Glutamatergic neuron (in vitro differentiated cells): ENCODE data around the gene MSANTD3. TPM values are rescaled to one million over a fixed set of nuclear protein-coding genes. Genes with fewer than 3 reads are reported as not detected.

ENCODE experiments used
- DNase-seq: peaks from one replicate; pipeline ENCODE4 v3.0.0; 2022
- H3K27ac Mint-ChIP-seq: one replicate; pipeline ENCODE4 v1.8.0; 2020; ENCODE audit warnings: mild to moderate bottlenecking, mixed read lengths, inconsistent platforms; ENCODE audit not compliant: unreplicated experiment
- H3K27me3 Mint-ChIP-seq: one replicate; pipeline ENCODE4 v1.8.0; 2020; ENCODE audit warnings: mild to moderate bottlenecking, moderate library complexity, mixed read lengths, inconsistent platforms; ENCODE audit not compliant: unreplicated experiment
- H3K36me3 Mint-ChIP-seq: one replicate; pipeline ENCODE4 v1.8.0; 2020; ENCODE audit warnings: mild to moderate bottlenecking, mixed read lengths, inconsistent platforms; ENCODE audit not compliant: unreplicated experiment
- H3K4me1 Mint-ChIP-seq: one replicate; pipeline ENCODE4 v1.8.0; 2020; ENCODE audit warnings: mild to moderate bottlenecking, low read depth, mixed read lengths, inconsistent platforms; ENCODE audit not compliant: unreplicated experiment
- H3K4me3 Mint-ChIP-seq: one replicate; pipeline ENCODE4 v1.8.0; 2020; ENCODE audit warnings: mild to moderate bottlenecking, mixed read lengths, inconsistent platforms; ENCODE audit not compliant: unreplicated experiment
- H3K9me3 Mint-ChIP-seq: one replicate; pipeline ENCODE4 v1.8.0; 2020; ENCODE audit warnings: mild to moderate bottlenecking, moderate library complexity, mixed read lengths, inconsistent platforms; ENCODE audit not compliant: unreplicated experiment
- total RNA-seq: library from RNA; stranded (reverse); fragmentation: NEBNext Ultra II Directional; extraction: Animal tissue kit (Norgen Biotek cat#: 25700); gene quantifications from one replicate; pipeline ENCODE4 v1.2.1, GENCODE V29; 2021; ENCODE audit not compliant: unreplicated experiment
- TF ChIP-seq, protein P1 (sequence below): fragments of 200-600 bp; sonication (generic); IDR thresholded peaks from one replicate; pipeline ENCODE4 v1.5.0; 2021; ENCODE audit not compliant: partially characterized antibody, unreplicated experiment

Gene MSANTD3
- total RNA-seq, 1 donor from 2014 or later: 49.3 TPM

DNA sequence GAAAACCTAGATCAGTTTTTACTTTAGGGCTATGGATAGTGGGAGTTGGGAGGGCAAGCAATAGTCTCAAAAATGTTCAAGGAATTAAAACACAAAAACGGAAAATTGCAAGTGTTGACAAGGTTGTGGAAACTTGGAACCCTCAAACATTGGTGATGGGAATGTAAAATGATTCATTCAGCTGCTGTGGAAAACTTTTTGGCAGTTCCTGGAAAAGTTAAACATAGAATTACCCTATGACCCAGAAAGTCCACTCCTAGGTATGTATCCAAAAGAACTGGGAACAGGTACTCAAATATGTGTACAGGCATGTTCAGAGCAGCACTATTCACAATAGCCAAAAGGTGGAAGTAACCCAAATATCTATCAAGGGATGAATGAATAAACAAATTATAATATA lies 1.2 kb upstream of the MSANTD3 start:
- Mint-ChIP-seq H3K27me3 (peaks cover 7% of the 10 kb centered on the region), H3K9me3 (peaks cover 15% of the 10 kb centered on the region), H3K4me3 (peak overlapping the region; percentile 91), H3K27ac (peak overlapping the region; percentile 91), H3K36me3 (no peaks in the 10 kb centered on the region), H3K4me1 (peaks cover 24% of the 10 kb centered on the region)
- no peak for DNase-seq
- TF ChIP-seq, protein P1, sequence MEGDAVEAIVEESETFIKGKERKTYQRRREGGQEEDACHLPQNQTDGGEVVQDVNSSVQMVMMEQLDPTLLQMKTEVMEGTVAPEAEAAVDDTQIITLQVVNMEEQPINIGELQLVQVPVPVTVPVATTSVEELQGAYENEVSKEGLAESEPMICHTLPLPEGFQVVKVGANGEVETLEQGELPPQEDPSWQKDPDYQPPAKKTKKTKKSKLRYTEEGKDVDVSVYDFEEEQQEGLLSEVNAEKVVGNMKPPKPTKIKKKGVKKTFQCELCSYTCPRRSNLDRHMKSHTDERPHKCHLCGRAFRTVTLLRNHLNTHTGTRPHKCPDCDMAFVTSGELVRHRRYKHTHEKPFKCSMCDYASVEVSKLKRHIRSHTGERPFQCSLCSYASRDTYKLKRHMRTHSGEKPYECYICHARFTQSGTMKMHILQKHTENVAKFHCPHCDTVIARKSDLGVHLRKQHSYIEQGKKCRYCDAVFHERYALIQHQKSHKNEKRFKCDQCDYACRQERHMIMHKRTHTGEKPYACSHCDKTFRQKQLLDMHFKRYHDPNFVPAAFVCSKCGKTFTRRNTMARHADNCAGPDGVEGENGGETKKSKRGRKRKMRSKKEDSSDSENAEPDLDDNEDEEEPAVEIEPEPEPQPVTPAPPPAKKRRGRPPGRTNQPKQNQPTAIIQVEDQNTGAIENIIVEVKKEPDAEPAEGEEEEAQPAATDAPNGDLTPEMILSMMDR: no peak

DNA sequence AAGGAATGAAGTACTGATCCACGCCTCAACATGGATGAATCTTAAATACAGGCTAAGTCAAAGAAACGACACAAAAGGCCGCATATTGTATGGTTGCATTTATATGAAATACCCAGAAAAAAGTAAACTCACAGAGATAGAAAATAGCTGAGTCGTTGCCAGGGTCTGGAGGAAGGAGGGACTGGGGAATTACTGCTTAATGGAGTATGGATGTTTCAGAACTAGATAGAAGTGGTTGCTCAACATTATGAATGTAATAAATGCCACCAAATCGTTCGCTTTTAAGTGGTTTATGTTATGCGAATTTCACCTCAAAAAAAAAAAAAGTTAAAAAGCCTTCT lies 784 bp upstream of the MSANTD3 start:
- Mint-ChIP-seq H3K4me3 (peak overlapping the region; percentile 91), H3K27me3 (peaks cover 7% of the 10 kb centered on the region), H3K4me1 (peaks cover 24% of the 10 kb centered on the region), H3K9me3 (peaks cover 15% of the 10 kb centered on the region), H3K27ac (peak overlapping the region; percentile 91), H3K36me3 (no peaks in the 10 kb centered on the region)
- TF ChIP-seq, protein P1: no peak
- no peak for DNase-seq

DNA sequence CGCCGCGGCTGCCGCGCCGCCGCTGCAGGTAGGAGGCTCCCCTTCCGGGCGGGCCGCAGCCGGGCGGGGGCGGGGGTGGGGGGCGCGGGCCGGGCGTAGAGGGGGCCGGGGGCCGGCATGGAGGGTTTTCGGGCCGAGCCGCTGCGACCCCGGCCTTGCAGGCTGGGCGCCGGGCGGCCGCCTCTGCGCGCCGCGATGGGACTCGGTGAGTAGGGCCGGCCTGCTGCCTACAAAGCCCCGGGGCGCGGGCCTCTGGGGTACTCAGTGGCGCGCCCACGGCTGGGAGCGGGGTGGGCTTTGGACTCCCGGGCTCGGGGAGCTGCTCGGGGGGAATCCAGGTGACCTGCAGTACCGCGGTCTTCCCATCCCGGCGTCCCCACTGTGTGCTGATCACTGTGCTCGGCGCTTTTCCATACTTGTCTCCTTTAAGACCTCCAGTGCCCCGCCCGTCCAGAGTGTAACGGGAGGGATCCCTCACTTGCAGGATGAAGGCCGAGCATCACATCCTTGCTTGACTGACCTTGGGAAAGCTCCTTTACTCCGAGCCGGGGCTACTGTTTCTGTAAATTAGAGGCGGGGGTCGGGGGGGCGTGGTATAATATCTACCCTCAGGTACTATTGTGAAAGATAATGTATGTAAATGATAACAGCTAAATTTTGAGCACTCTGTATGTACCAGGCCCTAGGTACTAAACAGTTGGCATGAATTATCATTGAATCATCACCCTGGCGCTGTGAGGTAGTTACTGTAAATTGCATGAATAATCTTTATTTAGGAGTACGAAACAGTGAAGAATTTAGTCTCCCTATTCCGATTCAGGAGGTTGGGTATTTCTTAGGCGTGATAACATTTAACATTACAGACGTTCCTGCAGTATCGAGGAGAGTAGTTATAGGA lies 672 bp downstream of the MSANTD3 start:
- no peaks in the 10 kb centered on the region for H3K36me3 Mint-ChIP-seq
- H3K4me1 Mint-ChIP-seq: peaks cover 24% of the 10 kb centered on the region
- peak; percentile 70 for DNase-seq
- peak overlapping the region; percentile 86 for H3K27ac Mint-ChIP-seq
- H3K4me3 Mint-ChIP-seq: peak overlapping the region; percentile 88
- peaks cover 7% of the 10 kb centered on the region for H3K27me3 Mint-ChIP-seq
- H3K9me3 Mint-ChIP-seq: peaks cover 15% of the 10 kb centered on the region
- TF ChIP-seq, protein P1: no peak

DNA sequence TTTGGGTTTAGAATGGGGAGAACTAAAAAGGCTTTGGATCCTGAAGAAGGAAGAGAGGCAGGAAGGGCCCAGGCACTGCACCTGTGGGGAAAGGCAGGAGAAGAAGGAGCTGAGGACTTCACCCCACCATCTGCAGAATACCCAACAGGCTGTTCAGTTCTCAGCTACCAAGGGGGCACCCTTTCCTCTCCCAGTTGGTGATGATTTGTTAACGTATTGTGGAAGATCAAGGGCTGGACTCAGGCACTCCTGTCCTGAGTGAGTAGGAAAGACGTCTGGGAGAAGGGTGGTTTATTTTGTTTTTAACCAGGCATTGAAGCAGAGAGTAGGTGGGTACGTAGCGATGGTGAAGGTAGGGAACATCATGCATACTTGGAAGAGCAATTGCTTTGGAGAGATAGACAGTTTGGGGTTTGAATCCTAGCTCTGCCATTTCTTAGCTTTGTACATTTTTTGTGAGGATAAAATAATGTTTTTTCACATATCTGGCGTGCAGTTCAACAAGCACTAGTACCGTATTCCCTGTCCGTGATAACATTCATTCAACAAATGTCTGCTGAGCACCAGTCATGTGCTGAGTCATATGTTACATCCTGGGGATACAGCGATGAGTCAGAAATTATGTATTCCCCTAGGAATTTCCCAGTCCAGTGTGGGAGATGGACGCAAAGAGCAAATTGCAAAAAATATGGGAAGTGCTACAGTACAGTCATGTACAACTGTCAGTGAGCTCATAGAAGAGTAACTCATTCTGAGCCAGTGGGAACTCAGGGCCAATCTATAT lies 2.1 kb downstream of the MSANTD3 start:
- peak overlapping the region; percentile 88 for H3K4me3 Mint-ChIP-seq
- H3K27me3 Mint-ChIP-seq: peaks cover 7% of the 10 kb centered on the region
- H3K27ac Mint-ChIP-seq: peak overlapping the region; percentile 24
- H3K36me3 Mint-ChIP-seq: no peaks in the 10 kb centered on the region
- DNase-seq: no peak
- H3K4me1 Mint-ChIP-seq: peaks cover 24% of the 10 kb centered on the region
- peaks cover 15% of the 10 kb centered on the region for H3K9me3 Mint-ChIP-seq
- TF ChIP-seq, protein P1: no peak
